Measurements from ENCODE around the gene LEFTY2.

DNA sequence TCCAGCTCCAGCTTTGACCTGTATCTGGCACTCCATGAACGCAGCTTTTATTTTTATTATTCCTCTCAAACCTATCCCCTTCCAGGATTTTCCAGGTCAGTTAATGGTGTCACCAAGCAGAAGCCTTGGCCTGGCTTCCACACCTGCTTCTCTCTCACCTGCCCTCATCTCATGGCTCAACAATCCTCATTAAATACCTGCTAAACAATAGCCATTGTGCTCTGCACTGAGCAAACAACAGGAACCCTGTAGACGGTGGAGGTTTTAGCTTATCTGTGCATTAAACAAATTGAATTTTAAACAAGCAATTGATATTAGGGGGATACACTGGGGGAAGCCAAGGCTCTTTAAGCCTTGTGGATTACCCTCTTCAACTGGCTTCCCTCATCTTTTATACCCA lies 32.2 kb downstream of the LEFTY2 start:
- TF ChIP-seq CTCF (IDR thresholded peaks at IDR 0.05) (no peak), EZH2 (IDR thresholded peaks at IDR 0.05; ENCODE audit: borderline replicate concordance, insufficient read depth, low read depth, low read length, poor library complexity, severe bottlenecking) (no peak)
